Endothelial cell of umbilical vein (primary cell): ENCODE results near the gene FXYD4.

Experiments used
- CTCF ChIP-seq, 2 donors: IDR thresholded peaks; 1 replicate in 1 of 2; 2 replicates in 1 of 2; pipeline ENCODE4 v1.5.1; 2011; ENCODE audit warnings: low read length in 2 of 2, mild to moderate bottlenecking in 2 of 2, moderate library complexity in 2 of 2, control low read depth in 1 of 2, inconsistent platforms in 1 of 2, low read depth in 1 of 2; ENCODE audit not compliant: insufficient read depth in 1 of 2; ENCODE audit errors: extremely low read depth in 1 of 2
- JUN ChIP-seq: IDR thresholded peaks from 2 replicates; pipeline ENCODE4 v1.6.1; 2011; ENCODE audit warnings: borderline replicate concordance, low read depth; ENCODE audit not compliant: insufficient read length, insufficient read depth

GRCh38 chr10:43391496-43391895 is 20.1 kb downstream of the FXYD4 start:
- no peak for TF ChIP-seq CTCF (IDR thresholded peaks at IDR 0.05; ENCODE audit: extremely low read depth in 1 of 2, insufficient read depth in 1 of 2, low read depth in 1 of 2, low read length in 2 of 2)
- TF ChIP-seq JUN: no peak
